ENCODE data around the gene TMEM120A. TPM values are rescaled to one million over a fixed set of nuclear protein-coding genes. Genes with fewer than 3 reads are reported as not detected.

TMEM120A gene
- total and polyA plus RNA-seq, 12 donors: 51.4 to 277 (median 172) TPM

- Histone ChIP-seq H3K27ac (peak overlapping the region; percentile 42 to 98 (median 68)), H3K27me3 (no peaks in the 10 kb centered on the region), H3K4me3 (no peak overlapping the region), H3K4me1 (replicated peaks in 1 of 2) (peaks cover 23 to 72% of the 10 kb centered on the region in 2 donors), H3K36me3 (replicated peaks in 1 of 2) (peaks cover 0 to 9% of the 10 kb centered on the region in 2 donors), H3K9me3 (replicated peaks in 1 of 3) (no peaks in the 10 kb centered on the region)
- DNase-seq: no peak
- no peak for TF ChIP-seq POLR2A (IDR thresholded peaks at IDR 0.05)
- TF ChIP-seq, protein P1, sequence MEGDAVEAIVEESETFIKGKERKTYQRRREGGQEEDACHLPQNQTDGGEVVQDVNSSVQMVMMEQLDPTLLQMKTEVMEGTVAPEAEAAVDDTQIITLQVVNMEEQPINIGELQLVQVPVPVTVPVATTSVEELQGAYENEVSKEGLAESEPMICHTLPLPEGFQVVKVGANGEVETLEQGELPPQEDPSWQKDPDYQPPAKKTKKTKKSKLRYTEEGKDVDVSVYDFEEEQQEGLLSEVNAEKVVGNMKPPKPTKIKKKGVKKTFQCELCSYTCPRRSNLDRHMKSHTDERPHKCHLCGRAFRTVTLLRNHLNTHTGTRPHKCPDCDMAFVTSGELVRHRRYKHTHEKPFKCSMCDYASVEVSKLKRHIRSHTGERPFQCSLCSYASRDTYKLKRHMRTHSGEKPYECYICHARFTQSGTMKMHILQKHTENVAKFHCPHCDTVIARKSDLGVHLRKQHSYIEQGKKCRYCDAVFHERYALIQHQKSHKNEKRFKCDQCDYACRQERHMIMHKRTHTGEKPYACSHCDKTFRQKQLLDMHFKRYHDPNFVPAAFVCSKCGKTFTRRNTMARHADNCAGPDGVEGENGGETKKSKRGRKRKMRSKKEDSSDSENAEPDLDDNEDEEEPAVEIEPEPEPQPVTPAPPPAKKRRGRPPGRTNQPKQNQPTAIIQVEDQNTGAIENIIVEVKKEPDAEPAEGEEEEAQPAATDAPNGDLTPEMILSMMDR (IDR thresholded peaks at IDR 0.05): no peak
- 78 to 83% (median 80%) methylated on average over 6 to 8 of the region's 8 CpGs for WGBS, 4 donors
- intact Hi-C loops (cut with DNase I): no loop called here
Measured at GRCh38 chr7:75946207-75946855, 48.1 kb downstream of the TMEM120A start.

GRCh38 chr7:75945297-75946168 is 48.9 kb downstream of the TMEM120A start:
- intact Hi-C loops (cut with DNase I): no loop called here
- WGBS, 4 donors: 36 to 47% (median 42%) methylated on average over 8 of the region's 8 CpGs
- Histone ChIP-seq H3K4me1 (replicated peaks in 1 of 2) (peaks cover 23 to 64% of the 10 kb centered on the region in 2 donors), H3K9me3 (replicated peaks in 1 of 3) (no peaks in the 10 kb centered on the region), H3K27me3 (no peaks in the 10 kb centered on the region), H3K36me3 (replicated peaks in 1 of 2) (peaks cover 0 to 9% of the 10 kb centered on the region in 2 donors), H3K27ac (peak overlapping the region; percentile 51 to 98 (median 68)), H3K4me3 (no peak overlapping the region)
- TF ChIP-seq, protein P1 (IDR thresholded peaks at IDR 0.05): peak in 4 of 6 experiments; percentile 14 to 39 (median 26)
- TF ChIP-seq POLR2A (IDR thresholded peaks at IDR 0.05): peak in 1 of 2 donors; percentile 59
- peak; percentile 64 to 86 (median 79) for DNase-seq

- H3K9me3 ChIP-seq (replicated peaks in 1 of 3): no peaks in the 10 kb centered on the region
- H3K27me3 ChIP-seq: no peaks in the 10 kb centered on the region
- 88 to 91% (median 89%) methylated on average over 1 of the region's 1 CpG for WGBS, 4 donors
- H3K36me3 ChIP-seq (replicated peaks in 1 of 2): peaks cover 0 to 9% of the 10 kb centered on the region in 2 donors
- no peak overlapping the region for H3K4me3 ChIP-seq
- H3K27ac ChIP-seq: peak overlapping the region; percentile 51 to 98 (median 68)
- DNase-seq: no peak
- peaks cover 20 to 54% of the 10 kb centered on the region in 2 donors for H3K4me1 ChIP-seq (replicated peaks in 1 of 2)
- intact Hi-C loops (cut with DNase I): no loop called here
- TF ChIP-seq, protein P1 (IDR thresholded peaks at IDR 0.05): no peak
- no peak for TF ChIP-seq POLR2A (IDR thresholded peaks at IDR 0.05)
Measured at GRCh38 chr7:75944507-75944906, 49.9 kb downstream of the TMEM120A start.

DNA sequence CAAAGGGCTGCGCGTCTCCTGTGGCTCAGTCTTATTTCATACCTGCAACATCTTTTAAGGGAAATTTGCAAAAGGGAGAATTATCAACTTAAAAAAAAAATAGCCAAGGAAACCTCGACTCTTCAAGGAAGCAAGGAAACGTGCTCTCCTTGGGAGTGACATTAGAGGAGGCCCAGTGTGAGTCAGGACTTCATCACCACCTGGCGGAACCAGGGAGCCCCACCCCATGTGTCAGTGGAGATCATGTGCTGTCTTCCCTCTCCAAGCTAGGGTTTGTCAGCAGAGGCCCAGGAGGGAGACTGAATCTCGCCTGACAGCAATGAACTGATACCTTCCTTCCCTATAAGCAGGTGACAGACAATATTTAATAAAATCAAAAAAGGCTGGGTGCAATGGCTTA is 50.5 kb downstream of the TMEM120A start:
- 64 to 71% (median 65%) methylated on average over 6 of the region's 6 CpGs for WGBS, 4 donors

More for the DNA sequence above, 50.5 kb downstream of the TMEM120A start:
- DNase-seq: peak in 3 of 7 donors; percentile 52 to 79 (median 55)
- Histone ChIP-seq H3K4me3 (no peak overlapping the region), H3K27me3 (no peaks in the 10 kb centered on the region), H3K36me3 (replicated peaks in 1 of 2) (peaks cover 0 to 14% of the 10 kb centered on the region in 2 donors), H3K9me3 (replicated peaks in 1 of 3) (no peaks in the 10 kb centered on the region), H3K27ac (peak overlapping the region in 4 of 5 donors; percentile 51 to 98 (median 78)), H3K4me1 (replicated peaks in 1 of 2) (peaks cover 20 to 55% of the 10 kb centered on the region in 2 donors)
- TF ChIP-seq, protein P1 (IDR thresholded peaks at IDR 0.05): no peak
- TF ChIP-seq POLR2A (IDR thresholded peaks at IDR 0.05): no peak
- intact Hi-C loops (cut with DNase I): no loop called here

All from adrenal gland (tissue), 12 donors.